ENCODE data around the gene PYM1. TPM values are rescaled to one million over a fixed set of nuclear protein-coding genes. Genes with fewer than 3 reads are reported as not detected.

The PYM1 gene
- total and polyA plus RNA-seq, 2 of the 8 experiments (the other 6 are each of a cell fraction or from before 2014, with no cell fraction given): 38.7 to 58.5 TPM

DNA sequence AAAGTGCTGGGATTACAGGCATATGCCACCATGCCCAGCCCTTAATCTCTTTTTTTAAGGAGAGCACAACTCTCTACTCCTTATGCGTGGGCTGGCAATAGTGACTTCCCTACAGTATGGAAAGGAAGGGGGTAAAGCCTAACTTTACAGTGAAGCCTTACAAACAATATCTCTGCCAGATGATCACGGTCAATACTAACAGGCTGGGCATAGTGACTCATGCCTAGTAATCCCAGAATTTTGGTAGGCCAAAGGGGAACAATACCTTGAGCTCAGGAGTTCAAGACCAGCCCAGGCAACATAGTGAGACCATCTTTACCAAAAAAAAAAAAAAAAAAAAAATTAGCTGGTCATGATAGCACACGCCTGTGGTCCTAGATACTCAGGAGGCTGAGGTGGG lies 5.6 kb downstream of the PYM1 start:
- H3K27ac ChIP-seq (ENCODE audit: low read depth, low read length): no peak overlapping the region
- H3K79me1 ChIP-seq (ENCODE audit: low read depth, low read length): peaks cover 3% of the 10 kb centered on the region; the same call in 1 of the 2 replicates
- no peak overlapping the region for H2AK5ac ChIP-seq (ENCODE audit: low read depth, low read length)
- no peak for TF ChIP-seq GABPA (IDR thresholded peaks at IDR 0.05; ENCODE audit: borderline replicate concordance, insufficient read depth, low read length)
- TF ChIP-seq CEBPB (IDR thresholded peaks at IDR 0.05; ENCODE audit: low read depth, low read length): no peak
- no peak for TF ChIP-seq ZNF274 (IDR thresholded peaks at IDR 0.05; ENCODE audit: borderline replicate concordance, extremely low read depth, low read length)
- no peak for TF ChIP-seq RNF2 (IDR thresholded peaks at IDR 0.05; ENCODE audit: borderline replicate concordance, low read depth, low read length, missing control alignments, poor library complexity, severe bottlenecking)
- TF ChIP-seq GTF2F1 (IDR thresholded peaks at IDR 0.05; ENCODE audit: borderline replicate concordance, low read depth, low read length): no peak
- TF ChIP-seq CBX5 (IDR thresholded peaks at IDR 0.05; ENCODE audit: low read depth, low read length): no peak
- no peak for TF ChIP-seq SP1 (IDR thresholded peaks at IDR 0.05; ENCODE audit: low read depth, low read length)
- no peak for TF ChIP-seq SIRT6 (IDR thresholded peaks at IDR 0.05; ENCODE audit: low read length)
- TF ChIP-seq SP2 (IDR thresholded peaks at IDR 0.05; ENCODE audit: low read length): no peak
- no peak for TF ChIP-seq BRCA1 (IDR thresholded peaks at IDR 0.05; ENCODE audit: low read depth, low read length)
- no peak overlapping the region for H3K18ac ChIP-seq (ENCODE audit: extremely low read depth, low read length)
- H4K8ac ChIP-seq (ENCODE audit: extremely low read depth, insufficient read depth, low read length): no peak overlapping the region
- no peak overlapping the region for H3K14ac ChIP-seq (ENCODE audit: insufficient read length)
- no peak overlapping the region for H3K4ac ChIP-seq (replicated peaks; ENCODE audit: insufficient read length, low read depth, low read length)
- no peak overlapping the region for H4K91ac ChIP-seq (replicated peaks; ENCODE audit: insufficient read length, low read length)
- no peak overlapping the region for H2AFZ ChIP-seq (ENCODE audit: low read length)
- H3K36me3 ChIP-seq (ENCODE audit: control insufficient read depth in 2 of 4, insufficient read depth in 4 of 4, low read length in 3 of 4): peaks cover 0 to 17% (median 4%) of the 10 kb centered on the region in 4 experiments; a peak in 5 of 8 replicates
- 98% methylated on average over 3 of the region's 3 CpGs; no CpG with 5 or more reads in 1 of the 2 experiments for whole genome bisulfite sequencing, 2 experiments (ENCODE audit: extremely low coverage in 1 of 2, insufficient coverage in 1 of 2, insufficient read length in 1 of 2, insufficient replicate concordance in 2 of 2, low coverage in 1 of 2, low lambda C conversion rate in 2 of 2, missing lambda C conversion rate in 1 of 2)
- H3K4me3 ChIP-seq (ENCODE audit: extremely low read depth in 1 of 4, insufficient read depth in 2 of 4, low read depth in 3 of 4, low read length in 4 of 4): no peak overlapping the region
- no peaks in the 10 kb centered on the region for H3K9me3 ChIP-seq (ENCODE audit: insufficient read depth in 2 of 2, low read depth in 1 of 2, low read length in 1 of 2)
- H3K56ac ChIP-seq (replicated peaks; ENCODE audit: insufficient read length, low read depth, low read length): no peak overlapping the region
- H3K23ac ChIP-seq (ENCODE audit: insufficient read length): no peak overlapping the region
- peaks cover 19 to 90% of the 10 kb centered on the region in 2 experiments for H3K79me2 ChIP-seq (ENCODE audit: control insufficient read depth in 1 of 2, insufficient read depth in 2 of 2, low read length in 2 of 2)
- POLR2A ChIA-PET (ENCODE audit: partially characterized antibody): interaction anchor here (1.3 kb wide), 1 partner anchor 92 kb away, joined by 4 read pairs; no protein-coding TSS in a partner anchor
- peaks cover 2 to 10% of the 10 kb centered on the region in 2 experiments for H4K20me1 ChIP-seq (replicated peaks in 1 of 2; ENCODE audit: control insufficient read depth in 1 of 2, insufficient read depth in 2 of 2, low read length in 2 of 2)
- H2BK5ac ChIP-seq (ENCODE audit: low read depth, low read length): no peak overlapping the region
- H2BK20ac ChIP-seq (ENCODE audit: low read length): no peak overlapping the region
- CTCF ChIA-PET (ENCODE audit: partially characterized antibody): interaction anchor here (1.9 kb wide), 1 partner anchor 13 kb away, joined by 6 read pairs; no protein-coding TSS in a partner anchor
- H4K5ac ChIP-seq (ENCODE audit: insufficient read length, low read depth, low read length): no peak overlapping the region
- no peak overlapping the region for H2BK120ac ChIP-seq (replicated peaks; ENCODE audit: low read depth, low read length)
- H2BK12ac ChIP-seq (ENCODE audit: low read depth, low read length): no peak overlapping the region
- no peak for DNase-seq (ENCODE audit: low read depth in 1 of 2, low spot score in 2 of 2)
- no peak for FAIRE-seq
- H3K4me2 ChIP-seq (ENCODE audit: insufficient read depth in 1 of 2, low read depth in 2 of 2, low read length in 2 of 2): no peak overlapping the region
- H3K9ac ChIP-seq (replicated peaks in 1 of 4; ENCODE audit: extremely low read depth in 1 of 4, low read depth in 3 of 4, low read length in 3 of 4): no peak overlapping the region
- H2BK15ac ChIP-seq (ENCODE audit: low read length): no peak overlapping the region
- H3K4me1 ChIP-seq (replicated peaks in 1 of 4; ENCODE audit: control insufficient read depth in 3 of 4, insufficient read depth in 4 of 4, low read length in 3 of 4): peaks cover 2 to 7% (median 3%) of the 10 kb centered on the region in 4 experiments; a peak in 6 of 7 replicates
- H3K27me3 ChIP-seq (replicated peaks in 1 of 4; ENCODE audit: control insufficient read depth in 3 of 4, extremely low read depth in 1 of 4, insufficient read depth in 3 of 4, low read length in 3 of 4): no peaks in the 10 kb centered on the region
- H3K23me2 ChIP-seq (ENCODE audit: low read depth, low read length): peaks cover 5% of the 10 kb centered on the region; the same call in 1 of the 2 replicates

Data from H1 (cell line).